Body of pancreas (tissue), 4 donors: Measurements from ENCODE around the gene RAN.

ENCODE experiments used
- CTCF ChIP-seq, 7 experiments: fragments of 450-650 bp in 4 of 7; fragments of 200-600 bp in 3 of 7; sonication (generic) in 3 of 7; IDR thresholded peaks; one replicate each; pipeline ENCODE4 v1.5.1; 2016 to 2019; ENCODE audit warnings: antibody characterized with exemption in 7 of 7
- POLR2A ChIP-seq, 3 donors: fragments of 450-650 bp; IDR thresholded peaks; one replicate each; pipeline ENCODE4 v1.6.1; 2016; ENCODE audit warnings: antibody characterized with exemption in 3 of 3, mild to moderate bottlenecking in 2 of 3

- TF ChIP-seq POLR2A (IDR thresholded peaks at IDR 0.05) (no peak), CTCF (IDR thresholded peaks at IDR 0.05) (no peak)
Measured at GRCh38 chr12:130827432-130827831, 44.4 kb upstream of the RAN start.
